Measurements from ENCODE around the gene TDRD10.

Gene TDRD10

GRCh38 chr1:154500533-154500932 is 1.5 kb upstream of the TDRD10 start:
- TF ChIP-seq PATZ1 (CRISPR knock-in tag; IDR thresholded peaks at IDR 0.05; ENCODE audit: borderline replicate concordance) (no peak), TOX (CRISPR knock-in tag; IDR thresholded peaks at IDR 0.05; ENCODE audit: borderline replicate concordance) (no peak), SNAI2 (CRISPR knock-in tag; IDR thresholded peaks at IDR 0.05) (no peak), TCF4 (CRISPR knock-in tag; IDR thresholded peaks at IDR 0.05; ENCODE audit: borderline replicate concordance) (no peak), OSR1 (CRISPR knock-in tag; IDR thresholded peaks at IDR 0.05) (no peak), ISL1 (CRISPR knock-in tag; IDR thresholded peaks at IDR 0.05) (no peak), ZNF8 (CRISPR knock-in tag; IDR thresholded peaks at IDR 0.05) (no peak), ZNF565 (CRISPR knock-in tag; conservative IDR thresholded peaks at IDR 0.05; ENCODE audit: low read depth) (no peak), CSRNP3 (CRISPR knock-in tag; IDR thresholded peaks at IDR 0.05) (no peak), ZFP3 (CRISPR knock-in tag; IDR thresholded peaks at IDR 0.05) (no peak)
- ATAC-seq = no peak

GRCh38 chr1:154501423-154502065 is 475 bp upstream of the TDRD10 start:
- TF ChIP-seq CSDC2 (CRISPR knock-in tag; IDR thresholded peaks at IDR 0.05) (no peak), CREB5 (CRISPR knock-in tag; IDR thresholded peaks at IDR 0.05; ENCODE audit: low read depth) (no peak), TCF4 (CRISPR knock-in tag; IDR thresholded peaks at IDR 0.05; ENCODE audit: borderline replicate concordance) (no peak), ZFP3 (CRISPR knock-in tag; IDR thresholded peaks at IDR 0.05) (no peak), TSHZ2 (CRISPR knock-in tag; IDR thresholded peaks at IDR 0.05) (no peak), ZNF565 (CRISPR knock-in tag; conservative IDR thresholded peaks at IDR 0.05; ENCODE audit: low read depth) (no peak), BACH2 (CRISPR knock-in tag; IDR thresholded peaks at IDR 0.05; ENCODE audit: borderline replicate concordance) (no peak), ISL1 (CRISPR knock-in tag; IDR thresholded peaks at IDR 0.05) (no peak), ARNTL (CRISPR knock-in tag; IDR thresholded peaks at IDR 0.05; ENCODE audit: borderline replicate concordance, low read depth) (no peak)

GRCh38 chr1:154502744-154503115 is 711 bp downstream of the TDRD10 start:
- TF ChIP-seq CSRNP3 (CRISPR knock-in tag; IDR thresholded peaks at IDR 0.05) = no peak
- TF ChIP-seq ZNF565 (CRISPR knock-in tag; conservative IDR thresholded peaks at IDR 0.05; ENCODE audit: low read depth) = no peak
- no peak for TF ChIP-seq TSHZ2 (CRISPR knock-in tag; IDR thresholded peaks at IDR 0.05)
- no peak for TF ChIP-seq BACH2 (CRISPR knock-in tag; IDR thresholded peaks at IDR 0.05; ENCODE audit: borderline replicate concordance)
- TF ChIP-seq ZC3H10 (CRISPR knock-in tag; IDR thresholded peaks at IDR 0.05) = no peak
- ATAC-seq = no peak

More at GRCh38 chr1:154501423-154502065, 475 bp upstream of the TDRD10 start:
- no peak; the same call in 2 of the 3 replicates for ATAC-seq

Data from SK-N-SH treated with all-trans-retinoic acid at 6 μM for 48 hours (cell line).